Activated effector memory CD4-positive, alpha-beta T cell treated with Interleukin-2 at 50 U/mL for 16 hours (primary cell): ENCODE data around the gene ZNF213.
A peak's percentile ranks its signal among the peaks of the same experiment; 100 is the strongest.
"Not testable (repeated sequence)": the region's sequence is repeated elsewhere in the genome, so short reads cannot be mapped to it uniquely, and the experiment has no call there.

ENCODE experiments used
- DNase-seq: peaks from one replicate; pipeline ENCODE4 v3.0.0-alpha.2; 2020

The ZNF213 gene

GRCh38 chr16:3149630-3150345, 15.0 kb downstream of the ZNF213 start:
- peak; percentile 32 for DNase-seq

- peak; percentile 94 for DNase-seq
Measured at GRCh38 chr16:3150346-3151218, 15.8 kb downstream of the ZNF213 start.

DNA sequence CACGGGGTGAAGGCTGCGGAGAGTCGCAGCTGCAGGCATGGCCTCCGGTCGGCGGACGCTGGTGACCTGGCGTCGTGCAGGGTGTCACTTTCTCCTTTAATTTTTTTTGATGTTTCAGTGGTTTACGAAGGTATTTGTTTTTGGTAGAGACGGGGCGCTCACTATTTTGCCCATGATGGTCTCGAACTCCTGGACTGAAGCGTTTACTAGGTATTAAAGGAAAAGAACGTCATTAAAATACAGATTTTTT, 17.1 kb downstream of the ZNF213 start:
- no peak for DNase-seq

DNA sequence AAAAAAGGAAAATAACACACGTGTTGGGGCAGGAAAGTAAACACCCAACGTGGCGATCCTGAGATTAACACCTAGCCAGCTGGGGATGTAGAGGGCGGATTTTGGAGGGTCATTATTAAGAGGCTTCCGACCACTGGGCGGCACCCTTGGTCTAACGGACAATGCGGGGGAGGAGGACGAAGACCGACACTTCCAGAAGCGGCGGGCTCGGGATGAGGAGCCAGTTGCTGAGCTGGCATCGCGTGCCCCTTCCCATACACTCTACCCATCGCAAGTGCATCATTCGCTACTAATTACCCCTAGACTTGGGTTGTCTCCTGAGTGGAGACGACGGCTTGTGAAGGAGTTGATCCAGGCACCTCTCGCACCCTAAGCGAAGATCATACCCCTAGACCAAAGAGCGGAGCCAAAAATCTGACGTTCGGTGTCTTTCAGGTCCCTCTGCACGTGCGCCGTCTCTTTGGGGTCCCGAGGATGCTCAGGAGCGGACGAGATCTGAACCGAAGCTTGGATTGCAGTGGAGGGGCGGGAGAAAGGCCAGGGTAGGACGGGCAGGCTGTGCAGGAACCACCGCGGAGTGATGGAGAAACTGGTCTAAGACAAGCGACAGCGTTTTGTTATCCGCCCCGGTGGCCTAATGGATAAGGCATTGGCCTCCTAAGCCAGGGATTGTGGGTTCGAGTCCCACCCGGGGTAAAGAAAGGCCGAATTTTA, 17.6 kb downstream of the ZNF213 start:
- DNase-seq, result peak; percentile 55

- no peak for DNase-seq
Measured at GRCh38 chr16:3152991-3153368, 18.2 kb downstream of the ZNF213 start.

DNA sequence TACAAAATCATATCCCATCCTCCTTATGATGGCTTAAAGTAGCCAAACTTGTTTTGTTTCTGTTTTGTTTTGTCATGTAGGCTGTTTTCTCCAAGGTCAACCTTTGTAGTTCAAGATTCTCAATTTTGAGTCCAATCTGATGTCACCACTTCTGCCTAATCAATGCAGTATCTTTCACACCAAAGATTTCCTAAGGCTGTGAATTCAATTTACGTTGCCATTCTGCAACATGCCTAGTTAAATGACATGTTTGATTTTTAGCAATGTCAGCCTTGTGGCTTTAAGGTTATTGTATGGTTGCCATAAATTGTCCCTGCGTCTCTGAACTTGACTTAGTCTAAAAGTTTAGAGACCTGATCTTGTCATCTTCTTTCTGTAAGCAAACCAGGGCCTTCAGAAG, 20.4 kb downstream of the ZNF213 start:
- no peak for DNase-seq

- no peak for DNase-seq
Measured at GRCh38 chr16:3155972-3156371, 21.1 kb downstream of the ZNF213 start.

DNA sequence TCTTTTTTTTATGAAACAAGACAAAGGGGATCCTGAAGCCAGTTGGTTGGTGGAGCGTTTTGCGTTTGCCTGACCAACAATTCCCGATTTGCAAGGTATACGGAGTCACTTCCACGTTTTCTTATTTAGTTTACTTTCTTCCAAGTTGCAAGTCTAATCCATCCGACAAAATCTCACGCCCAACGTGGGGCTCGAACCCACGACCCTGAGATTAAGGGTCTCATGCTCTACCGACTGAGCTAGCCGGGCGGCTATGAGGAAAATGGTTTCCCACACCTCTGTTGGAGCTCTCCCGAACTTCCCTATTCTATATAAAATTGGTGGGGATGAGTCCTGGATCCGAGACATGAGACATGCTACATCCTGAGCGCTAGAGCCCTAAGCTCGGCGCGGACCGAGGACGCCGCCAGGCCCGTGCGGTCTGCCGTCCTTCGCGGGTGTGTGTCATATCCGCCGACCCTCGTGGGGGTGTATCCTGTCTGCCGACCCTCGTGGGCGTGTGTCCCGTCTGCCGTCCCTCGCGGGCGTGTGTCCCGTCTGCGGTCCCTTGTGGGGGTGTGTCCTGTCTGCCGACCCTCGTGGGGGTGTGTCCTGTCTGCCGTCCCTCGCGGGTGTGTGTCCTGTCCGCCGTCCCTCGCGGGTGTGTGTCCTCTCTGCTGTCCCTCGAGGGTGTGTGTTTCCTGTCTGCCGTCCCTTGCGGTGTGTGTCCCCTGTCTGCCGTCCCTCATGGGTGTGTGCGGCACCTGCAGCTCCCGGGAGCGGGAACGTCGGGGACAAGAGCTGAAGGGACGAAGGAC, 22.6 kb downstream of the ZNF213 start:
- DNase-seq, result peak; percentile 18

DNA sequence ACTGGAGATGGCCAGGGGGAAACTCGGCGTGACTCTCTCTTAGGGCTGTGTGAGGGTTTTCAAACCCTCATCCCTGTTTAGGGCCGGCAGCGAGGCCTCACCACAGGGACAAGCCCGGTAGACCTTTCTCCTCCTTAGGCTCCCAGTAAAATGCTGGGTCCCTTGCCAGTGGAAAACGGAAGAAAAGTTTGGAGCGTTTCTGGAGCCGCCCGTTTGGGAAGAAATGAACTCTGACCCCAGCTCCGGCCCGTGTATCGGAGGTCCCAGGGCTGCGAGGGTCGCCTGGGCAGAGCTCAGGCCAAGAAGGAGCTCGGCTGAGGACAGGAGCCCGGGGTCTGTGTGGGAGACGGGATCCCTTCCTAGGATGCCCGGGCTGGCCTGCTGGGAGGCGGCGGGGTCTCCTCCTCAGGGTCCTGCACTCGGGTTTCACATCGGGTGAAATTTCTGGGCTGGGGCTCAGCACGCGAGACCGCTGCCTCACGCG, 23.2 kb downstream of the ZNF213 start:
- no peak for DNase-seq

GRCh38 chr16:3158510-3159314, 23.9 kb downstream of the ZNF213 start:
- DNase-seq, result peak; percentile 89

DNA sequence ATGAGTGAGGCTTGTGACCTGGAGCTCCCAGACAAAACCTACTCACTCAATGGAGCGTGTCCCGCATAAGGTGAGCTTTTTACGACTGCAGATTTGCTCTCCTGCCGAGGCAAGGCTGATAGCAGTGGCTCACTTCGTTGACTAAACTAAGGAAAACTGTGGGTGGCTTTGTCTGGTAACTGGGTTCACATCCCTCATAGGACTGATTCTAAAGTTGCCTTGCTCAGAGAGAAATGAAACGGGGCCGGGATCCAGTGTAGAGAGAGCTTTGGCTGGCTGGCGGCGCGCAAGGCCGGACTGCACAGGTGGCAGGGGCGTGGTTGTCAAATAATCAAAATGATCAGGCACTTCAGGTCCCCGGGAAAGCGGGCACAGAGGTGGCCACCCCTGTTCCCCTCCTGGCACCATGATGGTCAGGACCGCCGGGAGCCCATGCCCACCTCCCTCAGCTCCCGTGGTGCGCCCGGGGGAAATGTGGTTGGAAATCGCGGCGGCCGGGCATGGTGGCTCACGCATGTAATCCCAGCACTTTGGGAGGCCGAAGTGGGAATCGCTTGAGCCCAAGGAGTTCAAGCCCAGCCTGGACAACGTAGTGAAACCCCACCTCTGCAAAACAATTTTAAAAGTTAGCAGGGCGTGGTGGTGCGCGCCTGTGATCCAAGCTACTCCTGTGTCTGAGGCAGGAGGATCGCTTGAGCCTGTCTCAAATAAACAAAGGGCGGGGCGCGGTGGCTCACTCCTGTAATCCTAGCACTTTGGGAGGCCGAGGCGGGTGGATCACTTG, 26.6 kb downstream of the ZNF213 start:
- DNase-seq, result no peak

DNA sequence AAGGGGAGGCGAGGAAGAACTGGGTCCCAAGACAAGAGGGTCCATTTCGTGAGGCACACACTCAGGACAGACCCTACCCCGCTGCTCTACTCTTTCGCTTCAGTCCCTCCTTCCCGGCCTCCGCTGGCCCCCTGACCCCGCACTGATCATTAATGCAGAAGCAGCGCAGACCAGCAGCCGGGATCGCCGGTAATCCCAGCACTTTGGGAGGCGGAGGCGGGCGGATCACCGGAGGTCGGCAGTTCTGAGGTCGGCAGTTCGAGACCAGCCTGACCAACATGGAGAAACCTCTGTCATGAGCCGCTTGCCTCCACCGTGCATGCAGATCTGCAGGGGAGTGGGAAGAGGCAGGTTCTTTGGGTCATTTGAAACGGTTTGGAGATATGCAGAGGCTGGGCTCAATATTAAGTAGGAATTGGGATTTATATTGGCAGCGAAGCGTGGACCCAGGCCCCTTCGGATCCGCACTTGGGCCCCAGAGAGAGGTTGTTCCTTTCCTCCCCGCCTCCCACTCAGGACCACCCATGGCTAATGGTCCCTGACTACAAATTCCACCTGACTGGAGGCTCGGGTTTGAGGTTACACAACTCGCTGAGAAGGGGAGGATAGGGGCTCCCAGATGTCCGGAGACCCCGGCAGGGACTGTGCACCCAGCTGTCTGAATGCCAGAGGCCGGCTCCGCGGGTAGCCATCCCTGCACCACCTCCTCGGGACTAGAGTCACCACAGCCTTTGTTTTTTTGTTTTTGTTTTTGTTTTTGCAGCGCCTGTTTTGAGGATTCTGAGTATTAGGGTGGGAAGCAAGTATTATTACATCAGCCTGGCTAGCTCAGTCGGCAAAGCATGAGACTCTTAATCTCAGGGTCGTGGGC, 29.5 kb downstream of the ZNF213 start:
- no peak for DNase-seq

DNA sequence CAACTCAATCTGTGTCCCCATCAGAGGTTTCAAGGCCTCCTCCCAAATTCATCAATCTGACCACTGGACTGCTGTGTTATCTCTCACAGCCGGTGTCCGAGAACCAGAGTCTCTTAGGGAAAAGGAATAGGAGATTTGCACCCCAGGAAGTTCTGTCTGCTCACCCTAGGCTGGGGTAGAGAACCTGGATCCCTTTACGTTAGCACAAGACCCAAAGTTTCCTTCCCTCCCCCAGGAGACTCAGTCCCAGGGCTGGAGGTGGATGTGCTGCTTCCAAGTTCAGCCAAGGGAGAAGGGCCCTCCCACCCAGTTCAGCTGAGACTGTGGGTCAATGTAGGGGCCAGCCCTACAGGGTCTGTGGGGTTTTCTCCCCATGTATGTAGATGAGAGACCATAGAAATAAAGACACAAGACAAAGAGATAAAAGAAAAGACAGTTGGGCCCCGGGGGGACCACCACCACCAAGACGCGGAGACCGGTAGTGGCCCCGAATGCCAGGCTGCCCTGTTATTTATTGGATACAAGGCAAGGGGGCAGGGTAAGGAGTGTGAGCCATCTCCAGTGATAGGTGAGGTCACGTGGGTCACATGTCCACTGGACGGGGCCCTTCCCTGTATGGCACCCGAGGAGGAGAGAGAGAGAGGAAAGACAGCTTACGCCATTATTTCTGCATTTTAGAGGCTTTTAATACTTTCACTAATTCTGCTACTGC, 30.4 kb downstream of the ZNF213 start:
- no peak for DNase-seq

- no peak for DNase-seq
Measured at GRCh38 chr16:3166505-3166886, 31.7 kb downstream of the ZNF213 start.

- not testable (repeated sequence) for DNase-seq
Measured at GRCh38 chr16:3168729-3169128, 33.9 kb downstream of the ZNF213 start.

DNA sequence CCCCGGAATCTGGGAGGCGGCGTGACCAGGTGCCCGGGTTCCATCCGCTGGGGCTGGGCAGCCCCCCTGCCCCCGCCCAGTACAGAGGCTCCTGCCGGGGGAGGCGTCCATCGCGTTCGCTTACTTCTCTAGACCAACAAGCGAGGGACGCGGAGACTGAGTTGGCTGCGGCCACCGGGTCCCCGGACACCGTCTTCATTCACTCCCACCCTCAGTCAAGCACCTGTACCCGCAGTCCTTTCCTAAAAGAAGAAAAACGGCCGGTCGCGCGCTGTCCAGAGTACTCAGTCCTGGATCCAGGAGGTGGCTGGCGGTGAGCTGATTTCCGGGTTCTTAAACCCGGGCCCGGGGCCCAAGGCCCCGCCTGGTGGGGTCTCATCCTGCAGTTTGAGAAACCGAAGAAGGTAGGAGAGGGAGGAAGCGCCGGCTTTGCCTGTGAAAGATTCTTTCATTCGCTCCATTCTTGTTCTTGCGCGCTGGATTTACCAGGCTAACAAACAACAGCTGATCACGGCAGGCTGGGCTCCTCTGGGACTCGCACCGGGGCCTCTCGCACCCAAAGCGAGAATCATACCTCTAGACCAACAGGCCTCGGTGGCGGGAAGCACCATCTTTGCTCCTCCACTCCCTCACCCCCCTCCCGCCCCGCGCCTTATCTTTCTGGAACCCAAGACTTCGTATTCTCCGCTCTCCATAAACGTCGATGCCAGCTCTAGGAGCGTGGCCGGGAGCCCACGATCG, 35.8 kb downstream of the ZNF213 start:
- no peak for DNase-seq

GRCh38 chr16:3171181-3171854, 36.5 kb downstream of the ZNF213 start:
- peak; percentile 42 for DNase-seq
